H1 (cell line): ENCODE data around the gene CYP1A2. TPM values are rescaled to one million over a fixed set of nuclear protein-coding genes. Genes with fewer than 3 reads are reported as not detected.

ENCODE experiments used
- ASH2L ChIP-seq: fragments of 200-600, 300-600 bp; sonication (generic); IDR thresholded peaks from one replicate; pipeline ENCODE4 v1.7.1; 2017; ENCODE audit warnings: low read length
- CEBPB ChIP-seq: IDR thresholded peaks from 2 replicates; pipeline ENCODE4 v1.6.1; 2012; ENCODE audit warnings: low read depth, low read length
- CREB1 ChIP-seq: IDR thresholded peaks from 2 replicates; pipeline ENCODE4 v1.6.1; 2012; ENCODE audit warnings: inconsistent platforms
- EP300 ChIP-seq, 2 experiments: IDR thresholded peaks; 1 replicate in 1 of 2; 2 replicates in 1 of 2; pipeline ENCODE4 v1.6.1; 2011 to 2012; ENCODE audit warnings: low read depth in 2 of 2, low read length in 2 of 2, mild to moderate bottlenecking in 2 of 2, borderline replicate concordance in 1 of 2, inconsistent platforms in 1 of 2, moderate library complexity in 1 of 2
- GTF2F1 ChIP-seq: IDR thresholded peaks from 2 replicates; pipeline ENCODE4 v1.6.1; 2012; ENCODE audit warnings: low read depth, low read length, improper control_type of control experiment, borderline replicate concordance
- KDM1A ChIP-seq: fragments of 200-600, 300-600 bp; sonication (generic); IDR thresholded peaks from 2 replicates; pipeline ENCODE4 v1.7.1; 2016; ENCODE audit warnings: mild to moderate bottlenecking, low read length, borderline replicate concordance
- KDM4A ChIP-seq: IDR thresholded peaks from one replicate; pipeline ENCODE4 v1.7.1; 2012; ENCODE audit warnings: low read depth, mild to moderate bottlenecking, moderate library complexity, low read length, inconsistent platforms; ENCODE audit not compliant: severe bottlenecking
- MAFK ChIP-seq: IDR thresholded peaks from 2 replicates; pipeline ENCODE4 v1.6.1; 2012; ENCODE audit warnings: low read depth, mild to moderate bottlenecking, improper control_type of control experiment, low read length
- NRF1 ChIP-seq: IDR thresholded peaks from 2 replicates; pipeline ENCODE4 v1.6.1; 2011; ENCODE audit warnings: mild to moderate bottlenecking, low read depth, low read length, improper control_type of control experiment
- PHF8 ChIP-seq: fragments of 200-600 bp; sonication (generic); conservative IDR thresholded peaks from 2 replicates; pipeline ENCODE4 v1.7.1; 2012; ENCODE audit warnings: low read depth, mild to moderate bottlenecking, inconsistent platforms, low read length, moderate library complexity
- POLR2A ChIP-seq, 2 experiments: IDR thresholded peaks; 1 replicate in 1 of 2; 2 replicates in 1 of 2; pipeline ENCODE4 v1.6.1; 2011; ENCODE audit warnings: low read depth in 2 of 2, low read length in 2 of 2, mild to moderate bottlenecking in 2 of 2; ENCODE audit errors: control extremely low read depth in 1 of 2
- POLR2AphosphoS5 ChIP-seq: IDR thresholded peaks from 2 replicates; pipeline ENCODE4 v1.6.1; 2011; ENCODE audit warnings: low read depth, low read length
- RBBP5 ChIP-seq: IDR thresholded peaks from 2 replicates; pipeline ENCODE4 v1.7.1; 2012; ENCODE audit warnings: low read depth, mild to moderate bottlenecking, inconsistent platforms, low read length, moderate library complexity, borderline replicate concordance
- RNF2 ChIP-seq: fragments of 200-900, 300-1000 bp; sonication (generic); IDR thresholded peaks from 2 replicates; pipeline ENCODE4 v1.7.1; 2016; ENCODE audit warnings: borderline replicate concordance, low read depth, mild to moderate bottlenecking, antibody characterized with exemption, low read length; ENCODE audit not compliant: poor library complexity, severe bottlenecking; ENCODE audit errors: missing control alignments
- RXRA ChIP-seq: IDR thresholded peaks from 2 replicates; pipeline ENCODE4 v1.6.1; 2011; ENCODE audit warnings: low read depth, mild to moderate bottlenecking, low read length, moderate library complexity; ENCODE audit not compliant: insufficient read depth
- SAP30 ChIP-seq: fragments of 300-600 bp; sonication (generic); IDR thresholded peaks from 2 replicates; pipeline ENCODE4 v1.7.1; 2012; ENCODE audit warnings: low read length, moderate library complexity, mild to moderate bottlenecking, inconsistent platforms; ENCODE audit not compliant: insufficient read depth, insufficient replicate concordance
- SIN3A ChIP-seq, 2 experiments: IDR thresholded peaks in 1 of 2; conservative IDR thresholded peaks in 1 of 2; 2 replicates each; pipeline ENCODE4 v1.6.1; 2011 to 2012; ENCODE audit warnings: low read length in 2 of 2, improper control_type of control experiment in 1 of 2, low read depth in 1 of 2, mild to moderate bottlenecking in 1 of 2
- SP4 ChIP-seq: IDR thresholded peaks from 2 replicates; pipeline ENCODE4 v1.6.1; 2012; ENCODE audit warnings: low read length, inconsistent platforms
- ZNF274 ChIP-seq: IDR thresholded peaks from 2 replicates; pipeline ENCODE4 v1.7.0; 2012; ENCODE audit warnings: low read length, borderline replicate concordance; ENCODE audit errors: extremely low read depth
- polyA plus RNA-seq, 7 experiments: library from polyadenylated mRNA; depleted of rRNA in 3 of 7; stranded (reverse) in 5 of 7; unstranded in 2 of 7; fragments of >200 nt in 5 of 7; fragments of 200-250 nt in 2 of 7; gene quantifications; 1 replicate in 5 of 7; 2 replicates in 1 of 7; 4 replicates in 1 of 7; pipeline versions ENCODE4 v1.2.1 to v1.2.3, GENCODE V29; 2011 to 2013; ENCODE audit warnings: missing spikeins in 2 of 7, mixed read lengths in 2 of 7
- total RNA-seq: library from RNA; stranded (reverse); fragmentation: NEBNext Ultra II Directional; extraction: Animal tissue kit (Norgen Biotek cat#: 25700); gene quantifications from 2 replicates; pipeline ENCODE4 v1.2.1, GENCODE V29; 2021
- TF ChIP-seq, protein P1 (sequence below): IDR thresholded peaks from 2 replicates; pipeline ENCODE4 v1.6.1; 2012; ENCODE audit warnings: inconsistent platforms
- TF ChIP-seq, protein P2 (sequence below), 3 experiments: IDR thresholded peaks; 1 replicate in 2 of 3; 2 replicates in 1 of 3; pipeline versions ENCODE4 v1.5.1 to v1.6.1; 2011; ENCODE audit warnings: low read length in 3 of 3, mild to moderate bottlenecking in 3 of 3, inconsistent platforms in 2 of 3, low read depth in 1 of 3, moderate library complexity in 1 of 3; ENCODE audit not compliant: insufficient read depth in 1 of 3; ENCODE audit errors: control extremely low read depth in 1 of 3

Gene CYP1A2
- total and polyA plus RNA-seq, 2 of the 8 experiments (the other 6 are each of a cell fraction or from before 2014, with no cell fraction given), result not detected

DNA sequence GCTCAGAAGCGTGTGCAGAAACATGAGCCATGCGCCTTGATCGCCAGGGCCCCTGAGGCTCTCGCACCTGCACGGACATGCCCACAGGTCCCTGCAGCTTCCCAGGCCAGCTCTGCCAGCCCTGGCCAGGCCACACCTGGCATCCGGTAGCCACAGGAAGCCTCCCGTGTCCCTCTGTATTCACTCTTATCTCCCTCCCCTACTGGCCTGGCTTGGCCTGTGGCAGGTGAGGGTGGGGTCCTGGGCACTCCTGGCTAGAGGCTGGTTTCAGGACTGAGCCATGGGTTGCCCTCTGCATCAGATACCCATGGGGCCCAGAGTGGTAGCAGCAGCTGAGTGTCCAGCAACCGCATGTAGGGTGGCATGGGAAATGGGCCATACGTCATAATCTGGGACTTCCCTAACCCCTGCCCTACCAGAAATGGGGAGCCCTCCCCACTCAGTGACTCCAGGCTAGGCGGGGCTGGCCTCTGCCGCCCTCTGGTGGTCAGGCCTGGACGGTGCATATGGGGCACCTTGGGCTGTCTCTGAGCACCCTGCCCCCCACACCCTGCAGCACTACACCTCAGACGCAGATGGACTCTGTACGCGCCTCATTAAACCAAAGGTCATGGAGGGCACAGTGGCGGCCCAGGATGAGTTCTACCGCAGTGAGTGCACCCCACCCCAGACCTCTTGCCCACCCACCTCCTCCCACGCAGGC lies 51.4 kb downstream of the CYP1A2 start (continued):
- TF ChIP-seq RXRA, result no peak
- TF ChIP-seq GTF2F1, result no peak
- TF ChIP-seq SP4, result 0 out of 2 replicates have a peak, but pooled peaks have one; percentile 21
- TF ChIP-seq RBBP5, result no peak
- TF ChIP-seq ZNF274, result no peak
- TF ChIP-seq, protein P1, sequence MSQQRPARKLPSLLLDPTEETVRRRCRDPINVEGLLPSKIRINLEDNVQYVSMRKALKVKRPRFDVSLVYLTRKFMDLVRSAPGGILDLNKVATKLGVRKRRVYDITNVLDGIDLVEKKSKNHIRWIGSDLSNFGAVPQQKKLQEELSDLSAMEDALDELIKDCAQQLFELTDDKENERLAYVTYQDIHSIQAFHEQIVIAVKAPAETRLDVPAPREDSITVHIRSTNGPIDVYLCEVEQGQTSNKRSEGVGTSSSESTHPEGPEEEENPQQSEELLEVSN, result no peak
- no peak for TF ChIP-seq KDM4A
- no peak for TF ChIP-seq MAFK
- TF ChIP-seq RNF2, result no peak
- TF ChIP-seq KDM1A, result no peak
- no peak for TF ChIP-seq POLR2A (IDR thresholded peaks at IDR 0.05; ENCODE audit: control extremely low read depth in 1 of 2, low read depth in 2 of 2, low read length in 2 of 2)
- TF ChIP-seq ASH2L, result no peak
- no peak for TF ChIP-seq PHF8
- no peak for TF ChIP-seq POLR2AphosphoS5
- peak; percentile 73 for TF ChIP-seq CREB1
- TF ChIP-seq NRF1, result no peak
- peak in 1 of 2 experiments; percentile 23; a peak in 1 of 3 replicates for TF ChIP-seq EP300 (IDR thresholded peaks at IDR 0.05; ENCODE audit: borderline replicate concordance in 1 of 2, low read depth in 2 of 2, low read length in 2 of 2)
- TF ChIP-seq CEBPB, result no peak
- TF ChIP-seq SAP30, result no peak
- no peak; a peak in 1 of 4 replicates for TF ChIP-seq SIN3A (conservative IDR thresholded peaks at IDR 0.05 in 1 of 2, IDR thresholded peaks at IDR 0.05 in 1 of 2; ENCODE audit: low read depth in 1 of 2, low read length in 2 of 2)
- TF ChIP-seq, protein P2, sequence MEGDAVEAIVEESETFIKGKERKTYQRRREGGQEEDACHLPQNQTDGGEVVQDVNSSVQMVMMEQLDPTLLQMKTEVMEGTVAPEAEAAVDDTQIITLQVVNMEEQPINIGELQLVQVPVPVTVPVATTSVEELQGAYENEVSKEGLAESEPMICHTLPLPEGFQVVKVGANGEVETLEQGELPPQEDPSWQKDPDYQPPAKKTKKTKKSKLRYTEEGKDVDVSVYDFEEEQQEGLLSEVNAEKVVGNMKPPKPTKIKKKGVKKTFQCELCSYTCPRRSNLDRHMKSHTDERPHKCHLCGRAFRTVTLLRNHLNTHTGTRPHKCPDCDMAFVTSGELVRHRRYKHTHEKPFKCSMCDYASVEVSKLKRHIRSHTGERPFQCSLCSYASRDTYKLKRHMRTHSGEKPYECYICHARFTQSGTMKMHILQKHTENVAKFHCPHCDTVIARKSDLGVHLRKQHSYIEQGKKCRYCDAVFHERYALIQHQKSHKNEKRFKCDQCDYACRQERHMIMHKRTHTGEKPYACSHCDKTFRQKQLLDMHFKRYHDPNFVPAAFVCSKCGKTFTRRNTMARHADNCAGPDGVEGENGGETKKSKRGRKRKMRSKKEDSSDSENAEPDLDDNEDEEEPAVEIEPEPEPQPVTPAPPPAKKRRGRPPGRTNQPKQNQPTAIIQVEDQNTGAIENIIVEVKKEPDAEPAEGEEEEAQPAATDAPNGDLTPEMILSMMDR (IDR thresholded peaks at IDR 0.05; ENCODE audit: control extremely low read depth in 1 of 3, insufficient read depth in 1 of 3, low read depth in 1 of 3, low read length in 3 of 3), result peak; percentile 96 to 99 (median 99)
